ENCODE data around the gene CD4. TPM values are rescaled to one million over a fixed set of nuclear protein-coding genes. Genes with fewer than 3 reads are reported as not detected.

Gene CD4
- total RNA-seq, 1 donor from 2014 or later = 7.4 TPM

- H3K9me3 ChIP-seq (replicated peaks) = no peaks in the 10 kb centered on the region
Measured at GRCh38 chr12:6828781-6829535, 39.6 kb downstream of the CD4 start.

GRCh38 chr12:6829536-6830220 is 40.4 kb downstream of the CD4 start:
- peaks cover 52% of the 10 kb centered on the region for H3K4me1 ChIP-seq
- H3K9me3 ChIP-seq (replicated peaks) = no peaks in the 10 kb centered on the region
- TF ChIP-seq, protein P1, sequence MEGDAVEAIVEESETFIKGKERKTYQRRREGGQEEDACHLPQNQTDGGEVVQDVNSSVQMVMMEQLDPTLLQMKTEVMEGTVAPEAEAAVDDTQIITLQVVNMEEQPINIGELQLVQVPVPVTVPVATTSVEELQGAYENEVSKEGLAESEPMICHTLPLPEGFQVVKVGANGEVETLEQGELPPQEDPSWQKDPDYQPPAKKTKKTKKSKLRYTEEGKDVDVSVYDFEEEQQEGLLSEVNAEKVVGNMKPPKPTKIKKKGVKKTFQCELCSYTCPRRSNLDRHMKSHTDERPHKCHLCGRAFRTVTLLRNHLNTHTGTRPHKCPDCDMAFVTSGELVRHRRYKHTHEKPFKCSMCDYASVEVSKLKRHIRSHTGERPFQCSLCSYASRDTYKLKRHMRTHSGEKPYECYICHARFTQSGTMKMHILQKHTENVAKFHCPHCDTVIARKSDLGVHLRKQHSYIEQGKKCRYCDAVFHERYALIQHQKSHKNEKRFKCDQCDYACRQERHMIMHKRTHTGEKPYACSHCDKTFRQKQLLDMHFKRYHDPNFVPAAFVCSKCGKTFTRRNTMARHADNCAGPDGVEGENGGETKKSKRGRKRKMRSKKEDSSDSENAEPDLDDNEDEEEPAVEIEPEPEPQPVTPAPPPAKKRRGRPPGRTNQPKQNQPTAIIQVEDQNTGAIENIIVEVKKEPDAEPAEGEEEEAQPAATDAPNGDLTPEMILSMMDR (IDR thresholded peaks at IDR 0.05; ENCODE audit: borderline replicate concordance) = peak; percentile 18
- peaks cover 19% of the 10 kb centered on the region for H3K36me3 ChIP-seq
- peaks cover 5% of the 10 kb centered on the region for H3K27me3 ChIP-seq (ENCODE audit: low read depth)
- intact Hi-C loops (cut with micrococcal nuclease) = loop anchor here (5.0 kb wide), 1 partner anchor 82 kb away; no protein-coding TSS in a partner anchor
- H3K4me3 ChIP-seq = peak overlapping the region; percentile 92
- peak overlapping the region; percentile 87 for H3K27ac ChIP-seq (replicated peaks)
- DNase-seq = no peak

More at GRCh38 chr12:6828781-6829535, 39.6 kb downstream of the CD4 start:
- H3K27me3 ChIP-seq (ENCODE audit: low read depth) = peaks cover 5% of the 10 kb centered on the region
- H3K4me3 ChIP-seq = peak overlapping the region; percentile 92
- peak; percentile 50 for DNase-seq
- H3K4me1 ChIP-seq = peaks cover 46% of the 10 kb centered on the region
- TF ChIP-seq, protein P1 (IDR thresholded peaks at IDR 0.05; ENCODE audit: borderline replicate concordance) = no peak
- peaks cover 18% of the 10 kb centered on the region for H3K36me3 ChIP-seq
- intact Hi-C loops (cut with micrococcal nuclease) = loop anchor here (5.0 kb wide), 1 partner anchor 82 kb away; no protein-coding TSS in a partner anchor
- H3K27ac ChIP-seq (replicated peaks) = peak overlapping the region; percentile 87

GRCh38 chr12:6830286-6830890 is 41.1 kb downstream of the CD4 start:
- TF ChIP-seq, protein P1 (IDR thresholded peaks at IDR 0.05; ENCODE audit: borderline replicate concordance) = no peak
- intact Hi-C loops (cut with micrococcal nuclease) = no loop called here
- Histone ChIP-seq H3K4me3 (no peak overlapping the region), H3K36me3 (peaks cover 19% of the 10 kb centered on the region), H3K9me3 (replicated peaks) (no peaks in the 10 kb centered on the region), H3K27ac (replicated peaks) (peak overlapping the region; percentile 27), H3K4me1 (peaks cover 56% of the 10 kb centered on the region), H3K27me3 (ENCODE audit: low read depth) (peaks cover 5% of the 10 kb centered on the region)
- DNase-seq = no peak

DNA sequence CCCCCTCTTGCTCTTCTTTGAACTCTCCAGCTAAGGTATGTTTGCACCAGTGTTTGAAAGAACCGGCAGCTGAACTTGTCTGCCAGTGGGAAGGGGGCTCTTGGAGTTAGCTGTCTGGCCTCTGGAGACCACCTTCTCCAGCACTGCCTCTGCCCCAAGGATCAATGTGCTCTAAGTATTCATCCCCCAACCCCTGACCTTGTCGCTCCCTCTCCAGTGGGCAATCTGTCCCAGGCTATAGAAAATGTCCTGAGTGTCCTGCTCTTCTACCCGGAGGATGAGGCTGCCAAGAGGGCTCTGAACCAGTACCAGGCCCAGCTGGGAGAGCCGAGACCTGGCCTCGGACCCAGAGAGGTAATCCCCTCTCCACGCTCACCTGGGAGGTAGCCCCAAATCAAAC is 41.7 kb downstream of the CD4 start:
- DNase-seq = no peak
- no peaks in the 10 kb centered on the region for H3K9me3 ChIP-seq (replicated peaks)
- H3K4me1 ChIP-seq = peaks cover 56% of the 10 kb centered on the region
- H3K36me3 ChIP-seq = peaks cover 19% of the 10 kb centered on the region
- H3K4me3 ChIP-seq = no peak overlapping the region
- no peak overlapping the region for H3K27ac ChIP-seq (replicated peaks)
- H3K27me3 ChIP-seq (ENCODE audit: low read depth) = peaks cover 5% of the 10 kb centered on the region
- intact Hi-C loops (cut with micrococcal nuclease) = no loop called here
- TF ChIP-seq, protein P1 (IDR thresholded peaks at IDR 0.05; ENCODE audit: borderline replicate concordance) = no peak

DNA sequence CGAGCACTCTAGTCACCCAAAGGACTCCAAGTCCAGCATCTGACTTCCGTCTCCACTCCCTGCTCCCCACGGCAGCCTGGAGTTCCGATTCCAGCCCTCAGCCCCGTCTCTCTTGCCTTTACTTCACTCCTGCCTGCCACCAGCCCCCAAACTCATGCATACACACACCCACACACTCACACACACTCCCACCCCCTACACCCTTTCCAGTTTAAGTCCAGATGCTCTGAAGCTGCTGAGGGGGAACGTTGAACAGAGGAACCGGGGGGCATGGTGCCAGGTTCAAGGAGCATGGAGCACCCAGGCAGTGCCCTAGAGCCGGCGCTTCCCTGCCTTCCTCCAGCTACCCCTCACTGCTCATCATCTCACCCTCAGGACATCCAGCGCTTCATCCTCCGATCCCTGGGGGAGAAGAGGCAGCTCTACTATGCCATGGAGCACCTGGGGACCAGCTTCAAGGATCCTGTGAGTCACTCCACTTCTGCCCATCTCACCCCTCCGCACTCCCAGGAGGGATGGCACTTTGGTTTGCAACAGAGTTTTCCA is 42.2 kb downstream of the CD4 start:
- Histone ChIP-seq H3K27me3 (ENCODE audit: low read depth) (peaks cover 5% of the 10 kb centered on the region), H3K36me3 (peaks cover 22% of the 10 kb centered on the region), H3K4me1 (peaks cover 55% of the 10 kb centered on the region), H3K27ac (replicated peaks) (peak overlapping the region; percentile 83), H3K4me3 (no peak overlapping the region), H3K9me3 (replicated peaks) (no peaks in the 10 kb centered on the region)
- intact Hi-C loops (cut with micrococcal nuclease) = no loop called here
- TF ChIP-seq, protein P1 (IDR thresholded peaks at IDR 0.05; ENCODE audit: borderline replicate concordance) = no peak
- DNase-seq = no peak
